SK-N-SH treated with all-trans-retinoic acid at 6 μM for 48 hours (cell line): ENCODE data around the gene RPP40.

ENCODE experiments used
- ATAC-seq: fragments of 200-7000 bp; cut with Tn5 transposase; 3 replicates; pipeline ENCODE4 v1.9.1; 2020; ENCODE audit warnings: mild to moderate bottlenecking, moderate library complexity
- ARNTL ChIP-seq: fragments of 450-650 bp; formaldehyde crosslinking; IDR thresholded peaks from 2 replicates; pipeline ENCODE4 v1.5.0; 2020; ENCODE audit warnings: low read depth, mild to moderate bottlenecking, moderate library complexity, borderline replicate concordance
- BACH2 ChIP-seq: fragments of 250-450 bp; sonication (Bioruptor Pico); IDR thresholded peaks from 2 replicates; pipeline ENCODE4 v1.9.0; 2021; ENCODE audit warnings: mild to moderate bottlenecking, borderline replicate concordance
- CSDC2 ChIP-seq: fragments of 250-450 bp; sonication (Bioruptor Pico); IDR thresholded peaks from 2 replicates; pipeline ENCODE4 v1.5.0; 2020; ENCODE audit warnings: mild to moderate bottlenecking, moderate library complexity
- CSRNP3 ChIP-seq: fragments of 250-450 bp; sonication (Bioruptor Pico); IDR thresholded peaks from 2 replicates; pipeline ENCODE4 v1.5.1; 2021; ENCODE audit warnings: mild to moderate bottlenecking, moderate library complexity
- ESRRG ChIP-seq: fragments of 250-450 bp; sonication (Bioruptor Pico); IDR thresholded peaks from 2 replicates; pipeline ENCODE4 v1.6.1; 2021; ENCODE audit warnings: mild to moderate bottlenecking
- ISL1 ChIP-seq: fragments of 250-450 bp; sonication (Bioruptor Pico); IDR thresholded peaks from 2 replicates; pipeline ENCODE4 v2.1.2; 2022; ENCODE audit warnings: mild to moderate bottlenecking, moderate library complexity
- PATZ1 ChIP-seq: fragments of 250-450 bp; sonication (Bioruptor Pico); IDR thresholded peaks from 2 replicates; pipeline ENCODE4 v1.8.0; 2020; ENCODE audit warnings: mild to moderate bottlenecking, moderate library complexity, borderline replicate concordance
- POU6F1 ChIP-seq: fragments of 250-450 bp; sonication (Bioruptor Pico); IDR thresholded peaks from 2 replicates; pipeline ENCODE4 v1.8.0; 2021; ENCODE audit warnings: low read depth, mild to moderate bottlenecking, moderate library complexity, borderline replicate concordance
- PPARA ChIP-seq: fragments of 250-450 bp; sonication (Bioruptor Pico); IDR thresholded peaks from 2 replicates; pipeline ENCODE4 v1.5.0; 2020; ENCODE audit warnings: mild to moderate bottlenecking, borderline replicate concordance
- RARB ChIP-seq: fragments of 250-450 bp; sonication (Bioruptor Pico); IDR thresholded peaks from 2 replicates; pipeline ENCODE4 v1.8.0; 2021; ENCODE audit warnings: mild to moderate bottlenecking, moderate library complexity
- SNAI2 ChIP-seq: fragments of 250-450 bp; sonication (Bioruptor Pico); IDR thresholded peaks from 2 replicates; pipeline ENCODE4 v1.5.0; 2020; ENCODE audit warnings: mild to moderate bottlenecking, moderate library complexity
- TSHZ2 ChIP-seq: fragments of 250-450 bp; sonication (Bioruptor Pico); IDR thresholded peaks from 2 replicates; pipeline ENCODE4 v1.5.0; 2020; ENCODE audit warnings: mild to moderate bottlenecking, moderate library complexity
- ZC3H10 ChIP-seq: fragments of 250-450 bp; sonication (Bioruptor Pico); IDR thresholded peaks from 2 replicates; pipeline ENCODE4 v1.5.1; 2021; ENCODE audit warnings: mild to moderate bottlenecking, moderate library complexity
- ZFP3 ChIP-seq: fragments of 250-450 bp; sonication (Bioruptor Pico); IDR thresholded peaks from 2 replicates; pipeline ENCODE4 v1.5.0; 2020; ENCODE audit warnings: mild to moderate bottlenecking, moderate library complexity
- ZFP30 ChIP-seq: fragments of 450-650 bp; formaldehyde crosslinking; IDR thresholded peaks from 2 replicates; pipeline ENCODE4 v1.5.0; 2022; ENCODE audit warnings: mild to moderate bottlenecking, moderate library complexity
- ZNF565 ChIP-seq: fragments of 450-650 bp; formaldehyde crosslinking; conservative IDR thresholded peaks from 2 replicates; pipeline ENCODE4 v1.5.0; 2020; ENCODE audit warnings: low read depth, mild to moderate bottlenecking, moderate library complexity
- ZNF70 ChIP-seq: fragments of 450-650 bp; formaldehyde crosslinking; IDR thresholded peaks from 2 replicates; pipeline ENCODE4 v1.5.0; 2020; ENCODE audit warnings: mild to moderate bottlenecking, moderate library complexity
- ZNF8 ChIP-seq: fragments of 450-650 bp; formaldehyde crosslinking; IDR thresholded peaks from 2 replicates; pipeline ENCODE4 v1.5.0; 2020; ENCODE audit warnings: mild to moderate bottlenecking, moderate library complexity

Gene RPP40

GRCh38 chr6:4956625-4957024 is 47.2 kb downstream of the RPP40 start:
- ATAC-seq, result no peak
- TF ChIP-seq TSHZ2 (CRISPR knock-in tag), result no peak
- TF ChIP-seq BACH2 (CRISPR knock-in tag), result no peak
- TF ChIP-seq ZNF565 (CRISPR knock-in tag), result no peak
- no peak for TF ChIP-seq ZNF70
- TF ChIP-seq ZFP3 (CRISPR knock-in tag), result no peak
- TF ChIP-seq ISL1 (CRISPR knock-in tag), result no peak
- TF ChIP-seq POU6F1 (CRISPR knock-in tag), result no peak
- TF ChIP-seq PPARA, result no peak
- TF ChIP-seq ARNTL (CRISPR knock-in tag), result no peak
- no peak for TF ChIP-seq ZFP30 (CRISPR knock-in tag)
- no peak for TF ChIP-seq ZC3H10 (CRISPR knock-in tag)
- no peak for TF ChIP-seq PATZ1 (CRISPR knock-in tag)
- TF ChIP-seq SNAI2 (CRISPR knock-in tag), result no peak
- no peak for TF ChIP-seq RARB
- TF ChIP-seq CSDC2 (CRISPR knock-in tag), result no peak
- no peak for TF ChIP-seq CSRNP3 (CRISPR knock-in tag)

- ATAC-seq, result no peak
- no peak for TF ChIP-seq ZNF8 (CRISPR knock-in tag)
Measured at GRCh38 chr6:4953440-4953839, 50.4 kb downstream of the RPP40 start.

GRCh38 chr6:4950836-4951533 is 52.9 kb downstream of the RPP40 start:
- no peak for ATAC-seq
- TF ChIP-seq ESRRG (no peak), BACH2 (CRISPR knock-in tag) (no peak), CSRNP3 (CRISPR knock-in tag) (no peak), ZFP3 (CRISPR knock-in tag) (no peak), ARNTL (CRISPR knock-in tag) (no peak), ZNF70 (no peak), ZC3H10 (CRISPR knock-in tag) (no peak), CSDC2 (CRISPR knock-in tag) (no peak), PATZ1 (CRISPR knock-in tag) (no peak), ZNF565 (CRISPR knock-in tag) (no peak), ISL1 (CRISPR knock-in tag) (no peak), ZFP30 (CRISPR knock-in tag) (no peak), ZNF8 (CRISPR knock-in tag) (no peak)
